HepG2 (cell line): ENCODE measurements around the gene FAM181A. TPM values are rescaled to one million over a fixed set of nuclear protein-coding genes. Genes with fewer than 3 reads are reported as not detected.

ENCODE experiments used
- AHR ChIP-seq: IDR thresholded peaks from 2 replicates; pipeline ENCODE4 v1.6.1; 2018; ENCODE audit warnings: missing genetic modification reagents, missing compliant biosample characterization
- ARHGAP35 ChIP-seq: sonication (generic); formaldehyde crosslinking; IDR thresholded peaks from 2 replicates; pipeline ENCODE4 v1.9.0; 2022; ENCODE audit warnings: mild to moderate bottlenecking, inconsistent platforms, moderate library complexity, missing genetic modification reagents, borderline replicate concordance
- ATF7-NPFF ChIP-seq: sonication (generic); formaldehyde crosslinking; IDR thresholded peaks from 2 replicates; pipeline ENCODE4 v1.8.1; 2023; ENCODE audit warnings: mild to moderate bottlenecking, low read depth, missing genetic modification reagents, moderate library complexity
- FOXP1 ChIP-seq, 2 experiments: fragments of 450-650 bp in 1 of 2; IDR thresholded peaks; 2 replicates each; pipeline ENCODE4 v1.6.1; 2017 to 2018; ENCODE audit warnings: antibody characterized with exemption in 1 of 2
- GABPB1 ChIP-seq: IDR thresholded peaks from 2 replicates; pipeline ENCODE4 v1.6.1; 2016; ENCODE audit warnings: mild to moderate bottlenecking, missing genetic modification reagents, moderate library complexity, missing compliant biosample characterization
- HNRNPL ChIP-seq: fragments of 200-400 bp; formaldehyde crosslinking; IDR thresholded peaks from 2 replicates; pipeline ENCODE4 v1.6.1; 2017; ENCODE audit warnings: mild to moderate bottlenecking, low read depth, low read length
- KLF13 ChIP-seq: sonication (generic); formaldehyde crosslinking; IDR thresholded peaks from 2 replicates; pipeline ENCODE4 v1.4.0; 2020; ENCODE audit warnings: mild to moderate bottlenecking, missing genetic modification reagents
- LRRFIP1 ChIP-seq: sonication (generic); formaldehyde crosslinking; conservative IDR thresholded peaks from 2 replicates; pipeline ENCODE4 v1.4.0; 2020; ENCODE audit warnings: missing genetic modification reagents
- MAFK ChIP-seq, 2 experiments: IDR thresholded peaks in 1 of 2; conservative IDR thresholded peaks in 1 of 2; 2 replicates each; pipeline ENCODE4 v1.6.1; 2011; ENCODE audit warnings: improper control_type of control experiment in 2 of 2, low read length in 2 of 2
- NCOA5 ChIP-seq: sonication (generic); formaldehyde crosslinking; IDR thresholded peaks from 2 replicates; pipeline ENCODE4 v1.4.0; 2020; ENCODE audit warnings: missing genetic modification reagents
- RARA ChIP-seq: IDR thresholded peaks from 2 replicates; pipeline ENCODE4 v1.6.1; 2016; ENCODE audit warnings: missing genetic modification reagents, missing compliant biosample characterization
- ZBTB49 ChIP-seq: sonication (generic); formaldehyde crosslinking; IDR thresholded peaks from 2 replicates; pipeline ENCODE4 v1.4.0; 2020; ENCODE audit warnings: missing genetic modification reagents, borderline replicate concordance
- ZBTB7B ChIP-seq: sonication (generic); formaldehyde crosslinking; IDR thresholded peaks from 2 replicates; pipeline ENCODE4 v1.4.0; 2020; ENCODE audit warnings: missing genetic modification reagents
- ZFP91 ChIP-seq: sonication (generic); formaldehyde crosslinking; IDR thresholded peaks from 2 replicates; pipeline ENCODE4 v1.9.0; 2022; ENCODE audit warnings: missing genetic modification reagents, mild to moderate bottlenecking, borderline replicate concordance
- ZFY ChIP-seq: sonication (generic); formaldehyde crosslinking; IDR thresholded peaks from 2 replicates; pipeline ENCODE4 v1.4.0; 2020; ENCODE audit warnings: missing genetic modification reagents
- ZKSCAN5 ChIP-seq: sonication (generic); formaldehyde crosslinking; IDR thresholded peaks from 2 replicates; pipeline ENCODE4 v1.5.1; 2020; ENCODE audit warnings: mild to moderate bottlenecking, missing genetic modification reagents
- ZNF280B ChIP-seq: sonication (generic); formaldehyde crosslinking; IDR thresholded peaks from 2 replicates; pipeline ENCODE4 v1.5.0; 2020; ENCODE audit warnings: missing genetic modification reagents, mild to moderate bottlenecking, borderline replicate concordance
- ZNF530 ChIP-seq: sonication (generic); formaldehyde crosslinking; IDR thresholded peaks from 2 replicates; pipeline ENCODE4 v1.5.0; 2020; ENCODE audit warnings: low read depth, mild to moderate bottlenecking, missing genetic modification reagents
- ZNF841 ChIP-seq: sonication (generic); formaldehyde crosslinking; IDR thresholded peaks from 2 replicates; pipeline ENCODE4 v1.8.1; 2023; ENCODE audit warnings: missing genetic modification reagents, borderline replicate concordance
- ZSCAN29 ChIP-seq: sonication (generic); formaldehyde crosslinking; conservative IDR thresholded peaks from 2 replicates; pipeline ENCODE4 v1.4.0; 2020; ENCODE audit warnings: mild to moderate bottlenecking, missing genetic modification reagents
- polyA plus RNA-seq, 8 experiments: library from polyadenylated mRNA; depleted of rRNA in 3 of 8; stranded (reverse) in 7 of 8; unstranded in 1 of 8; fragments of >200 nt; fragmentation: Illumina TruSeq in 4 of 8; extraction: Trizol in 4 of 8; gene quantifications; 2 replicates each; pipeline versions ENCODE4 v1.2.1 to v1.2.3, GENCODE V29; 2011 to 2016; ENCODE audit warnings: low read depth in 4 of 8, missing spikeins in 1 of 8, mixed read lengths in 1 of 8; ENCODE audit not compliant: insufficient read depth in 1 of 8
- total RNA-seq, 5 experiments: library from RNA; depleted of rRNA; stranded (reverse); fragments of >200 nt; fragmentation: Illumina TruSeq; extraction: Trizol; gene quantifications; 2 replicates each; pipeline ENCODE4 v1.2.3, GENCODE V29; 2016; ENCODE audit warnings: low read depth in 1 of 5
- TF ChIP-seq, protein P1 (sequence below): sonication (generic); formaldehyde crosslinking; IDR thresholded peaks from 2 replicates; pipeline ENCODE4 v1.4.0; 2020; ENCODE audit warnings: mild to moderate bottlenecking, missing genetic modification reagents

FAM181A gene
- total and polyA plus RNA-seq, 2 of the 13 experiments (the other 11 are each of a cell fraction or from before 2014, with no cell fraction given), result 1.1 to 1.5 TPM

- TF ChIP-seq ZFP91 (CRISPR knock-in tag) (no peak), ZNF530 (CRISPR knock-in tag) (no peak), ZFY (CRISPR knock-in tag) (peak; percentile 10; the same call in 1 of the 2 replicates), HNRNPL (no peak), GABPB1 (no peak), RARA (CRISPR knock-in tag) (0 out of 2 replicates have a peak, but pooled peaks have one; percentile 41), ZKSCAN5 (CRISPR knock-in tag) (no peak), ARHGAP35 (CRISPR knock-in tag) (no peak), FOXP1 (IDR thresholded peaks at IDR 0.05) (no peak), FOXP1 (CRISPR knock-in tag; IDR thresholded peaks at IDR 0.05) (no peak), AHR (CRISPR knock-in tag) (no peak), MAFK (conservative IDR thresholded peaks at IDR 0.05 in 1 of 2, IDR thresholded peaks at IDR 0.05 in 1 of 2; ENCODE audit: low read length in 2 of 2) (no peak), ZSCAN29 (no peak), NCOA5 (no peak), LRRFIP1 (CRISPR knock-in tag) (no peak), ZBTB7B (0 out of 2 replicates have a peak, but pooled peaks have one; percentile 12), ATF7-NPFF (CRISPR knock-in tag) (no peak), ZNF280B (no peak), KLF13 (CRISPR knock-in tag) (no peak), ZNF841 (CRISPR knock-in tag) (no peak), ZBTB49 (no peak)
- TF ChIP-seq, protein P1, sequence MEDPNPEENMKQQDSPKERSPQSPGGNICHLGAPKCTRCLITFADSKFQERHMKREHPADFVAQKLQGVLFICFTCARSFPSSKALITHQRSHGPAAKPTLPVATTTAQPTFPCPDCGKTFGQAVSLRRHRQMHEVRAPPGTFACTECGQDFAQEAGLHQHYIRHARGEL (CRISPR knock-in tag), result no peak
Observed at GRCh38 chr14:93953739-93954515, 26.8 kb downstream of the FAM181A start (continued).
